Left lung (tissue), 10 donors: ENCODE results near the gene SHOX. TPM values are rescaled to one million over a fixed set of nuclear protein-coding genes. Genes with fewer than 3 reads are reported as not detected.

Source experiments
- ATAC-seq: fragments of 200-7000 bp; cut with Tn5 transposase; one replicate; pipeline ENCODE4 v1.9.1; 2020; ENCODE audit warnings: moderate library complexity
- DNase-seq, 4 donors: peaks; one replicate each; pipeline ENCODE4 v3.0.0-alpha.2; 2013 to 2020
- H3K27ac ChIP-seq, 2 donors: fragments of 200-600 bp; sonication (generic) in 1 of 2; one replicate each; pipeline versions ENCODE4 v1.5.0 to v1.8.0; 2020 to 2021
- H3K27me3 ChIP-seq, 2 donors: fragments of 200-600 bp; sonication (generic) in 1 of 2; one replicate each; pipeline versions ENCODE4 v1.5.0 to v1.8.0; 2020 to 2021
- H3K36me3 ChIP-seq, 2 donors: fragments of 200-600 bp; sonication (generic) in 1 of 2; one replicate each; pipeline versions ENCODE4 v1.5.0 to v1.8.0; 2020 to 2021
- H3K4me1 ChIP-seq, 2 donors: fragments of 200-600 bp; one replicate each; pipeline ENCODE4 v1.8.0; 2021
- H3K4me3 ChIP-seq, 2 donors: fragments of 200-600 bp; sonication (generic) in 1 of 2; one replicate each; pipeline versions ENCODE4 v1.5.0 to v1.8.0; 2020 to 2021; ENCODE audit warnings: mild to moderate bottlenecking in 1 of 2
- H3K9me3 ChIP-seq, 2 donors: fragments of 200-600 bp; sonication (generic) in 1 of 2; one replicate each; pipeline versions ENCODE4 v1.5.0 to v1.8.0; 2020 to 2021
- CTCF ChIP-seq, 2 donors: fragments of 200-600 bp; sonication (generic) in 1 of 2; IDR thresholded peaks; one replicate each; pipeline versions ENCODE4 v1.5.0 to v1.8.0; 2021; ENCODE audit warnings: antibody characterized with exemption in 2 of 2
- intact Hi-C, 2 donors: fragments of 100-400 bp; cut with DNase I; formaldehyde crosslinking; loops; one replicate each; pipeline versions ENCODE4 v1.11.2 to v1.14.2; 2022
- polyA plus RNA-seq, 6 donors: library from polyadenylated mRNA; unstranded; fragments of 120-200 nt; gene quantifications; one replicate each; pipeline ENCODE4 v1.2.1, GENCODE V29; 2013; ENCODE audit not compliant: insufficient read length in 6 of 6
- total RNA-seq, 2 donors: library from RNA; stranded (reverse); fragmentation: NEBNext Ultra II Directional; extraction: Animal tissue kit (Norgen Biotek cat#: 25700); gene quantifications; one replicate each; pipeline ENCODE4 v1.2.1, GENCODE V29; 2021
- donor health status: DM: no; HTN: yes; CAD: no.
- donor health status: DM: no; HTN: no; CAD: no.

The SHOX gene
- total and polyA plus RNA-seq, 8 donors, result 0.04 to 0.26 (median 0.14) TPM; not detected in 2

- no peak overlapping the region for H3K4me3 ChIP-seq
- peaks cover 0 to 12% of the 10 kb centered on the region in 2 donors for H3K9me3 ChIP-seq
- no peak for ATAC-seq
- H3K36me3 ChIP-seq, result no peaks in the 10 kb centered on the region
- H3K27me3 ChIP-seq, result peaks cover 0 to 6% of the 10 kb centered on the region in 2 donors
- H3K27ac ChIP-seq, result no peak overlapping the region
- intact Hi-C loops, result no loop called here
- H3K4me1 ChIP-seq, result no peaks in the 10 kb centered on the region
- TF ChIP-seq CTCF (IDR thresholded peaks at IDR 0.05), result no peak
- no peak for DNase-seq
Observed at GRCh38 chrX:663841-664240, 33.2 kb downstream of the SHOX start.

GRCh38 chrX:666762-667720 lies 36.5 kb downstream of the SHOX start:
- DNase-seq (no peak), ATAC-seq (no peak)
- H3K4me3 ChIP-seq, result no peak overlapping the region
- no peak overlapping the region for H3K27ac ChIP-seq
- H3K4me1 ChIP-seq, result no peaks in the 10 kb centered on the region
- H3K27me3 ChIP-seq, result no peaks in the 10 kb centered on the region
- intact Hi-C loops, result no loop called here
- no peak for TF ChIP-seq CTCF (IDR thresholded peaks at IDR 0.05)
- no peaks in the 10 kb centered on the region for H3K36me3 ChIP-seq
- peaks cover 0 to 14% of the 10 kb centered on the region in 2 donors for H3K9me3 ChIP-seq

- no peak overlapping the region for H3K4me3 ChIP-seq
- ATAC-seq, result no peak
- no peak overlapping the region for H3K27ac ChIP-seq
- H3K9me3 ChIP-seq, result peaks cover 0 to 9% of the 10 kb centered on the region in 2 donors
- TF ChIP-seq CTCF (IDR thresholded peaks at IDR 0.05), result no peak
- intact Hi-C loops, result no loop called here
- no peak for DNase-seq
- no peaks in the 10 kb centered on the region for H3K4me1 ChIP-seq
- H3K27me3 ChIP-seq, result no peaks in the 10 kb centered on the region
- H3K36me3 ChIP-seq, result no peaks in the 10 kb centered on the region
Observed at GRCh38 chrX:670645-671044, 40.1 kb downstream of the SHOX start.

- no peaks in the 10 kb centered on the region for H3K4me1 ChIP-seq
- no peak overlapping the region for H3K4me3 ChIP-seq
- intact Hi-C loops, result no loop called here
Observed at GRCh38 chrX:672931-673330, 42.3 kb downstream of the SHOX start.

More at GRCh38 chrX:672931-673330, 42.3 kb downstream of the SHOX start:
- ATAC-seq, result no peak
- Histone ChIP-seq H3K27ac (no peak overlapping the region), H3K36me3 (no peaks in the 10 kb centered on the region), H3K27me3 (no peaks in the 10 kb centered on the region), H3K9me3 (peaks cover 0 to 3% of the 10 kb centered on the region in 2 donors)
- no peak for DNase-seq
- TF ChIP-seq CTCF (IDR thresholded peaks at IDR 0.05), result no peak
